Adrenal gland (tissue), 12 donors: ENCODE results near the gene MCHR2. TPM values are rescaled to one million over a fixed set of nuclear protein-coding genes. Genes with fewer than 3 reads are reported as not detected.

Experiments used
- DNase-seq, 7 donors: peaks; one replicate each; pipeline ENCODE4 v3.0.0-alpha.2; 2019 to 2020
- H3K27ac ChIP-seq, 5 donors: fragments of 200-600 bp; sonication (generic) in 4 of 5; 1 replicate in 3 of 5; 2 replicates in 2 of 5; pipeline versions ENCODE4 v1.5.1 to v1.8.0; 2016 to 2020; ENCODE audit warnings: mild to moderate bottlenecking in 1 of 5
- H3K27me3 ChIP-seq: fragments of 200-600 bp; 2 replicates; pipeline ENCODE4 v1.8.0; 2021
- H3K36me3 ChIP-seq, 2 donors: fragments of 200-600 bp; replicated peaks in 1 of 2; 1 replicate in 1 of 2; 2 replicates in 1 of 2; pipeline versions ENCODE4 v1.5.1 to v1.8.0; 2018 to 2022
- H3K4me1 ChIP-seq, 2 donors: fragments of 200-600 bp; replicated peaks in 1 of 2; 1 replicate in 1 of 2; 2 replicates in 1 of 2; pipeline versions ENCODE4 v1.5.1 to v1.8.0; 2018 to 2021
- H3K4me3 ChIP-seq, 4 donors: fragments of 200-600 bp; sonication (generic) in 3 of 4; one replicate each; pipeline ENCODE4 v1.5.1; 2016 to 2018
- H3K9me3 ChIP-seq, 3 donors: fragments of 200-600 bp; sonication (generic) in 1 of 3; replicated peaks in 1 of 3; 1 replicate in 2 of 3; 2 replicates in 1 of 3; pipeline versions ENCODE4 v1.5.1 to v1.8.0; 2016 to 2021
- CTCF ChIP-seq, 6 experiments: fragments of 450-650 bp in 4 of 6; fragments of 200-600 bp in 2 of 6; sonication (generic) in 1 of 6; IDR thresholded peaks; 1 replicate in 5 of 6; 2 replicates in 1 of 6; pipeline versions ENCODE4 v1.5.1 to v1.8.0; 2016 to 2021; ENCODE audit warnings: antibody characterized with exemption in 6 of 6, mild to moderate bottlenecking in 2 of 6, moderate library complexity in 1 of 6
- POLR2A ChIP-seq, 2 donors: fragments of 450-650 bp; IDR thresholded peaks; one replicate each; pipeline ENCODE4 v1.6.1; 2017; ENCODE audit warnings: antibody characterized with exemption in 2 of 2, mild to moderate bottlenecking in 2 of 2, moderate library complexity in 1 of 2
- WGBS, 4 donors: extraction: QIAGEN DNeasy Blood & Tissue Kit in 2 of 4; methylation state at CpG; one replicate each; pipeline versions ENCODE4 v1.1.5 to v1.1.7; 2013 to 2017; 5-methylcytosine and 5-hydroxymethylcytosine counted together
- intact Hi-C, 2 donors: fragments of 100-400 bp; cut with DNase I; formaldehyde crosslinking; loops; one replicate each; pipeline versions ENCODE4 v1.14.1 to v1.15.0; 2022 to 2023
- polyA plus RNA-seq, 3 donors: library from polyadenylated mRNA; stranded (reverse); fragments of 200-250 nt in 2 of 3; fragments of 350-450 nt in 1 of 3; fragmentation: Illumina TruSeq in 1 of 3; extraction: RNeasy Lipid Tissue Mini Kit (QIAGEN cat#74804) in 1 of 3; gene quantifications; one replicate each; pipeline ENCODE4 v1.2.3, GENCODE V29; 2013 to 2014
- total RNA-seq, 9 donors: library from RNA; depleted of rRNA in 4 of 9; stranded (reverse); fragments of >200 nt in 4 of 9; fragments of 120-200 nt in 1 of 9; fragmentation: NEBNext Ultra II Directional in 1 of 9; extraction: Animal tissue kit (Norgen Biotek cat#: 25700) in 1 of 9; gene quantifications; one replicate each; pipeline versions ENCODE4 v1.1.0 to v1.2.4, GENCODE V29; 2013 to 2023
- donor health status: healthy with polysubstance abuse.
- donor health status: Bipolar disorder and iron deficiency.
- donor health status: DM: yes; HTN: yes; CAD: no.
- donor health status: DM: no; HTN: no; CAD: no.
- donor health status: DM: no; HTN: no; CAD: no.
- donor health status: DM: yes; HTN: yes; CAD: no.

Gene MCHR2
- total and polyA plus RNA-seq, 12 donors = 0.14 TPM; not detected in 11

GRCh38 chr6:99946005-99946404 lies 48.0 kb downstream of the MCHR2 start:
- intact Hi-C loops = no loop called here
- DNase-seq = no peak
- Histone ChIP-seq H3K27me3 (no peaks in the 10 kb centered on the region), H3K9me3 (no peaks in the 10 kb centered on the region), H3K4me3 (no peak overlapping the region), H3K4me1 (no peaks in the 10 kb centered on the region), H3K36me3 (no peaks in the 10 kb centered on the region), H3K27ac (no peak overlapping the region)
- TF ChIP-seq CTCF (IDR thresholded peaks at IDR 0.05) = no peak
- no peak for TF ChIP-seq POLR2A (IDR thresholded peaks at IDR 0.05)
- 52 to 64% (median 61%) methylated on average over 2 of the region's 2 CpGs for whole genome bisulfite sequencing, 4 donors

GRCh38 chr6:99943846-99944245 lies 50.2 kb downstream of the MCHR2 start:
- intact Hi-C loops = no loop called here
- Histone ChIP-seq H3K27ac (no peak overlapping the region), H3K9me3 (no peaks in the 10 kb centered on the region), H3K4me3 (no peak overlapping the region), H3K27me3 (no peaks in the 10 kb centered on the region), H3K4me1 (no peaks in the 10 kb centered on the region), H3K36me3 (no peaks in the 10 kb centered on the region)
- TF ChIP-seq CTCF (IDR thresholded peaks at IDR 0.05) (no peak), POLR2A (IDR thresholded peaks at IDR 0.05) (no peak)
- no peak for DNase-seq

- Histone ChIP-seq H3K9me3 (no peaks in the 10 kb centered on the region), H3K36me3 (no peaks in the 10 kb centered on the region), H3K4me3 (no peak overlapping the region), H3K27me3 (no peaks in the 10 kb centered on the region), H3K27ac (no peak overlapping the region), H3K4me1 (no peaks in the 10 kb centered on the region)
- TF ChIP-seq CTCF (IDR thresholded peaks at IDR 0.05) (no peak), POLR2A (IDR thresholded peaks at IDR 0.05) (no peak)
- no peak for DNase-seq
- WGBS, 4 donors = 62 to 88% (median 75%) methylated on average over 2 of the region's 2 CpGs
- intact Hi-C loops = no loop called here
Observed at GRCh38 chr6:99940582-99940981, 53.4 kb downstream of the MCHR2 start.

GRCh38 chr6:99933129-99933528 lies 60.9 kb downstream of the MCHR2 start:
- no peak for DNase-seq

More at GRCh38 chr6:99933129-99933528, 60.9 kb downstream of the MCHR2 start:
- TF ChIP-seq POLR2A (IDR thresholded peaks at IDR 0.05) (no peak), CTCF (IDR thresholded peaks at IDR 0.05) (no peak)
- Histone ChIP-seq H3K4me3 (no peak overlapping the region), H3K4me1 (no peaks in the 10 kb centered on the region), H3K27me3 (no peaks in the 10 kb centered on the region), H3K27ac (no peak overlapping the region), H3K9me3 (no peaks in the 10 kb centered on the region), H3K36me3 (no peaks in the 10 kb centered on the region)
- intact Hi-C loops = no loop called here
